PC-3 (cell line): ENCODE results near the gene ZFP14.

Experiments
- CTCF ChIP-seq: fragments of 300-600 bp; sonication (generic); conservative IDR thresholded peaks from 2 replicates; pipeline ENCODE4 v1.5.1; 2017; ENCODE audit warnings: antibody characterized with exemption, low read depth, mild to moderate bottlenecking, low read length
- EZH2 ChIP-seq: fragments of 300-600 bp; sonication (generic); IDR thresholded peaks from one replicate; pipeline ENCODE4 v1.6.1; 2017; ENCODE audit warnings: antibody characterized with exemption, mild to moderate bottlenecking, low read length; ENCODE audit not compliant: unreplicated experiment

- TF ChIP-seq CTCF (no peak), EZH2 (no peak)
These were observed 29.1 kb upstream of the ZFP14 start for GRCh38 chr19:36408101-36408500.
